GM12878 (cell line): ENCODE data around the gene MINDY3. TPM values are rescaled to one million over a fixed set of nuclear protein-coding genes. Genes with fewer than 3 reads are reported as not detected.

Experiments used
- ATAC-seq: fragments of 200-7000 bp; cut with Tn5 transposase; 3 replicates; pipeline ENCODE4 v1.9.1; 2020; ENCODE audit warnings: mild to moderate bottlenecking, moderate library complexity
- BruUV-seq: library from RNA; stranded (reverse); fragments of 400-500 nt; replicated peaks from 2 replicates; lab custom pipeline; 2021; lab: Mats Ljungman, UMichigan
- CTCF ChIA-PET: fragments of 300-600 bp; sonication (Branson Sonifier 250); formaldehyde crosslinking; extraction: SDS; loops from one replicate; lab custom pipeline; 2021; ENCODE audit warnings: inconsistent platforms; lab: Yijun Ruan, JAX
- POLR2A ChIA-PET: fragments of 350-600 bp; formaldehyde crosslinking; extraction: SDS; loops from one replicate; lab custom pipeline; 2021; ENCODE audit warnings: inconsistent platforms; lab: Charles Lee
- RAD21 ChIA-PET: fragments of 300-600 bp; sonication (Branson Sonifier 250); formaldehyde crosslinking; loops from one replicate; lab custom pipeline; 2023; ENCODE audit warnings: antibody characterized with exemption; ENCODE audit not compliant: unreplicated experiment; lab: Charles Lee
- SMC1A ChIA-PET: fragments of 300-600 bp; sonication (Branson Sonifier 250); formaldehyde crosslinking; loops from one replicate; lab custom pipeline; 2023; ENCODE audit not compliant: unreplicated experiment, uncharacterized antibody; lab: Charles Lee
- DNase-seq: peaks from one replicate; pipeline ENCODE4 v3.0.0-alpha.2; 2011; ENCODE audit warnings: low read depth, low spot score
- FAIRE-seq: peaks from 3 replicates; lab custom pipeline; 2011; peaks lifted over from hg19 to GRCh38; lab: Jason Lieb, UNC
- H2AFZ ChIP-seq: 2 replicates; pipeline ENCODE4 v1.6.0; 2011; ENCODE audit warnings: low read depth, low read length, control low read depth; ENCODE audit not compliant: control insufficient read depth
- H3K27ac ChIP-seq: 2 replicates; pipeline ENCODE4 v1.5.1; 2011; ENCODE audit warnings: control low read depth; ENCODE audit not compliant: control insufficient read depth, insufficient read depth
- H3K27me3 ChIP-seq, 2 experiments: replicated peaks in 1 of 2; 2 replicates each; pipeline versions ENCODE4 v1.6.0 to v1.6.1; 2011; ENCODE audit warnings: low read length in 1 of 2; ENCODE audit not compliant: control insufficient read depth in 2 of 2, insufficient read depth in 2 of 2
- H3K36me3 ChIP-seq, 2 experiments: 2 replicates each; pipeline ENCODE4 v1.5.1; 2011; ENCODE audit warnings: low read length in 1 of 2; ENCODE audit not compliant: control insufficient read depth in 2 of 2, insufficient read depth in 2 of 2
- H3K4me1 ChIP-seq: 2 replicates; pipeline ENCODE4 v1.6.1; 2011; ENCODE audit warnings: mild to moderate bottlenecking, low read length, moderate library complexity, mixed read lengths; ENCODE audit not compliant: control insufficient read depth, insufficient read depth
- H3K4me2 ChIP-seq: 2 replicates; pipeline ENCODE4 v1.6.0; 2011; ENCODE audit warnings: control low read depth; ENCODE audit not compliant: control insufficient read depth, insufficient read depth
- H3K4me3 ChIP-seq: fragments of 200-600 bp; sonication (generic); 2 replicates; pipeline ENCODE4 v1.5.1; 2016
- H3K79me2 ChIP-seq: 2 replicates; pipeline ENCODE4 v1.6.0; 2011; ENCODE audit warnings: low read length; ENCODE audit not compliant: control insufficient read depth, insufficient read depth
- H3K9ac ChIP-seq: 2 replicates; pipeline ENCODE4 v1.8.0; 2011; ENCODE audit warnings: low read length, control low read depth, mixed read lengths; ENCODE audit not compliant: control insufficient read depth, insufficient read depth
- H3K9me3 ChIP-seq: replicated peaks from 3 replicates; pipeline ENCODE4 v1.5.1; 2011; ENCODE audit warnings: mild to moderate bottlenecking, low read length; ENCODE audit not compliant: control insufficient read depth, insufficient read depth
- H4K20me1 ChIP-seq: 2 replicates; pipeline ENCODE4 v1.6.0; 2011; ENCODE audit not compliant: control insufficient read depth, insufficient read depth
- BACH1 ChIP-seq: fragments of 450-650 bp; IDR thresholded peaks from 2 replicates; pipeline ENCODE4 v1.6.1; 2017; ENCODE audit warnings: mild to moderate bottlenecking, borderline replicate concordance
- GABPA ChIP-seq: IDR thresholded peaks from 2 replicates; pipeline ENCODE4 v1.6.1; 2014; ENCODE audit warnings: antibody characterized with exemption, low read depth, mild to moderate bottlenecking, inconsistent platforms
- HDGF ChIP-seq: fragments of 450-650 bp; IDR thresholded peaks from 2 replicates; pipeline ENCODE4 v1.6.1; 2016; ENCODE audit warnings: antibody characterized with exemption
- IRF4 ChIP-seq: IDR thresholded peaks from 2 replicates; pipeline ENCODE4 v1.6.1; 2011; ENCODE audit warnings: low read depth, low read length
- PAX5 ChIP-seq: IDR thresholded peaks from 2 replicates; pipeline ENCODE4 v1.6.1; 2011; ENCODE audit warnings: low read depth, low read length, borderline replicate concordance
- POU2F2 ChIP-seq: IDR thresholded peaks from 3 replicates; pipeline ENCODE4 v1.6.1; 2011; ENCODE audit warnings: low read depth, mild to moderate bottlenecking, low read length, borderline replicate concordance
- RB1 ChIP-seq: fragments of 450-650 bp; formaldehyde crosslinking; IDR thresholded peaks from 2 replicates; pipeline ENCODE4 v1.6.1; 2017; ENCODE audit warnings: mild to moderate bottlenecking, borderline replicate concordance
- RELA ChIP-seq: fragments of 450-650 bp; IDR thresholded peaks from 2 replicates; pipeline ENCODE4 v1.8.0; 2014; ENCODE audit warnings: borderline replicate concordance; ENCODE audit not compliant: partially characterized antibody
- RELB ChIP-seq: fragments of 450-650 bp; IDR thresholded peaks from 2 replicates; pipeline ENCODE4 v1.6.1; 2017; ENCODE audit warnings: low read depth, mild to moderate bottlenecking, moderate library complexity
- ZBTB11 ChIP-seq: fragments of 450-650 bp; formaldehyde crosslinking; IDR thresholded peaks from 2 replicates; pipeline ENCODE4 v1.5.0; 2022; ENCODE audit warnings: mild to moderate bottlenecking, missing genetic modification characterization
- ZNF24 ChIP-seq: fragments of 450-650 bp; IDR thresholded peaks from 2 replicates; pipeline ENCODE4 v1.6.1; 2017; ENCODE audit warnings: antibody characterized with exemption, mild to moderate bottlenecking
- in situ Hi-C: fragments of 300-500 bp; cut with MboI; formaldehyde crosslinking; loops from 9 replicates; pipeline ENCODE4 v1.14.3; 2018; ENCODE audit warnings: mixed read lengths
- intact Hi-C: fragments of 100-400 bp; cut with micrococcal nuclease; formaldehyde crosslinking; loops from one replicate; pipeline ENCODE4 v1.14.2; 2022; ENCODE audit not compliant: unreplicated experiment
- polyA plus RNA-seq, 11 experiments: library from polyadenylated mRNA; depleted of rRNA in 4 of 11; unstranded in 6 of 11; stranded (reverse) in 5 of 11; fragments of >200 nt; fragmentation: Nextera tagmentation in 4 of 11; fragmentation: Illumina TruSeq in 1 of 11; extraction: Ambion mirVana in 4 of 11; extraction: Trizol in 1 of 11; gene quantifications; 1 replicate in 1 of 11; 2 replicates in 10 of 11; pipeline versions ENCODE4 v1.2.1 to v1.2.3, GENCODE V29; 2011 to 2016; ENCODE audit warnings: inconsistent platforms in 2 of 11, missing spikeins in 2 of 11, low read depth in 1 of 11
- total RNA-seq, 4 experiments: library from RNA; depleted of rRNA in 3 of 4; stranded (reverse); fragments of >200 nt in 3 of 4; fragmentation: Illumina TruSeq in 1 of 4; extraction: Trizol in 1 of 4; gene quantifications; 2 replicates each; pipeline versions ENCODE4 v1.2.1 to v1.2.3, GENCODE V29; 2013 to 2021

MINDY3 gene
- total and polyA plus RNA-seq, 10 of the 15 experiments (the other 5 are each of a cell fraction or from before 2014, with no cell fraction given) = 12.0 to 23.6 (median 15.7) TPM

GRCh38 chr10:15760681-15761080, 99.6 kb downstream of the MINDY3 start (continued):
- no peak for TF ChIP-seq ZNF24
- TF ChIP-seq IRF4 = no peak
- TF ChIP-seq HDGF = no peak

GRCh38 chr10:15759265-15759664, 101.0 kb downstream of the MINDY3 start:
- in situ Hi-C loops = no loop called here
- no peak overlapping the region for H3K4me2 ChIP-seq
- FAIRE-seq = no peak
- ATAC-seq = no peak
- TF ChIP-seq ZBTB11 (CRISPR knock-in tag) (no peak), GABPA (no peak), RELA (no peak), BACH1 (no peak), PAX5 (no peak), RB1 (no peak), POU2F2 (no peak), RELB (no peak)
- no peaks in the 10 kb centered on the region; a peak in 1 of 4 replicates for H3K27me3 ChIP-seq
- BruUV-seq = no TSS peak
- POLR2A ChIA-PET = no interaction called here
- H3K27ac ChIP-seq = no peak overlapping the region
- no peaks in the 10 kb centered on the region for H3K79me2 ChIP-seq
- H3K9ac ChIP-seq = no peak overlapping the region
- RAD21 ChIA-PET = no interaction called here
- no peak overlapping the region for H3K4me3 ChIP-seq
- SMC1A ChIA-PET = no interaction called here
- no peaks in the 10 kb centered on the region for H3K36me3 ChIP-seq
- H3K9me3 ChIP-seq = no peaks in the 10 kb centered on the region
- CTCF ChIA-PET = interaction anchor here (0.7 kb wide), 1 partner anchor 16 kb away, joined by 3 read pairs; no protein-coding TSS in a partner anchor
- DNase-seq = no peak
- intact Hi-C loops = no loop called here
- H4K20me1 ChIP-seq = no peaks in the 10 kb centered on the region; the same call in 1 of the 2 replicates
- no peaks in the 10 kb centered on the region for H3K4me1 ChIP-seq
- H2AFZ ChIP-seq = no peak overlapping the region
